ENCODE measurements around the gene SUPT5H. TPM values are rescaled to one million over a fixed set of nuclear protein-coding genes. Genes with fewer than 3 reads are reported as not detected.

SUPT5H gene
- total and polyA plus RNA-seq, 2 of the 13 experiments (the other 11 are each of a cell fraction or from before 2014, with no cell fraction given) = 48.2 to 51.7 TPM

- TF ChIP-seq ZNF451 (CRISPR knock-in tag; IDR thresholded peaks at IDR 0.05) = peak; percentile 72; the same call in 1 of the 2 replicates
- peak; percentile 66 for TF ChIP-seq CREM (IDR thresholded peaks at IDR 0.05)
- TF ChIP-seq CREM (CRISPR knock-in tag; IDR thresholded peaks at IDR 0.05) = 0 out of 2 replicates have a peak, but pooled peaks have one; percentile 28
- peak; percentile 74; the same call in 1 of the 2 replicates for TF ChIP-seq SPEN (CRISPR knock-in tag; IDR thresholded peaks at IDR 0.05; ENCODE audit: low read depth)
- TF ChIP-seq ZNF562 (CRISPR knock-in tag; IDR thresholded peaks at IDR 0.05; ENCODE audit: borderline replicate concordance) = no peak
- TF ChIP-seq, protein P1, sequence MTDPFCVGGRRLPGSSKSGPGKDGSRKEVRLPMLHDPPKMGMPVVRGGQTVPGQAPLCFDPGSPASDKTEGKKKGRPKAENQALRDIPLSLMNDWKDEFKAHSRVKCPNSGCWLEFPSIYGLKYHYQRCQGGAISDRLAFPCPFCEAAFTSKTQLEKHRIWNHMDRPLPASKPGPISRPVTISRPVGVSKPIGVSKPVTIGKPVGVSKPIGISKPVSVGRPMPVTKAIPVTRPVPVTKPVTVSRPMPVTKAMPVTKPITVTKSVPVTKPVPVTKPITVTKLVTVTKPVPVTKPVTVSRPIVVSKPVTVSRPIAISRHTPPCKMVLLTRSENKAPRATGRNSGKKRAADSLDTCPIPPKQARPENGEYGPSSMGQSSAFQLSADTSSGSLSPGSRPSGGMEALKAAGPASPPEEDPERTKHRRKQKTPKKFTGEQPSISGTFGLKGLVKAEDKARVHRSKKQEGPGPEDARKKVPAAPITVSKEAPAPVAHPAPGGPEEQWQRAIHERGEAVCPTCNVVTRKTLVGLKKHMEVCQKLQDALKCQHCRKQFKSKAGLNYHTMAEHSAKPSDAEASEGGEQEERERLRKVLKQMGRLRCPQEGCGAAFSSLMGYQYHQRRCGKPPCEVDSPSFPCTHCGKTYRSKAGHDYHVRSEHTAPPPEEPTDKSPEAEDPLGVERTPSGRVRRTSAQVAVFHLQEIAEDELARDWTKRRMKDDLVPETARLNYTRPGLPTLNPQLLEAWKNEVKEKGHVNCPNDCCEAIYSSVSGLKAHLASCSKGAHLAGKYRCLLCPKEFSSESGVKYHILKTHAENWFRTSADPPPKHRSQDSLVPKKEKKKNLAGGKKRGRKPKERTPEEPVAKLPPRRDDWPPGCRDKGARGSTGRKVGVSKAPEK (CRISPR knock-in tag; IDR thresholded peaks at IDR 0.05; ENCODE audit: borderline replicate concordance) = no peak
- no peak for TF ChIP-seq GZF1 (CRISPR knock-in tag; IDR thresholded peaks at IDR 0.05)
- no peak for TF ChIP-seq FOXA1 (IDR thresholded peaks at IDR 0.05)
- 0 out of 2 replicates have a peak, but pooled peaks have one; percentile 6 for TF ChIP-seq FOXA1 (CRISPR knock-in tag; IDR thresholded peaks at IDR 0.05)
- TF ChIP-seq THYN1 (CRISPR knock-in tag; IDR thresholded peaks at IDR 0.05; ENCODE audit: borderline replicate concordance, low read depth) = no peak
- no peak for TF ChIP-seq USF2 (IDR thresholded peaks at IDR 0.05; ENCODE audit: low read depth, low read length)
- peak; percentile 34; the same call in 1 of the 2 replicates for TF ChIP-seq USF2 (CRISPR knock-in tag; IDR thresholded peaks at IDR 0.05; ENCODE audit: borderline replicate concordance)
- TF ChIP-seq, protein P2, sequence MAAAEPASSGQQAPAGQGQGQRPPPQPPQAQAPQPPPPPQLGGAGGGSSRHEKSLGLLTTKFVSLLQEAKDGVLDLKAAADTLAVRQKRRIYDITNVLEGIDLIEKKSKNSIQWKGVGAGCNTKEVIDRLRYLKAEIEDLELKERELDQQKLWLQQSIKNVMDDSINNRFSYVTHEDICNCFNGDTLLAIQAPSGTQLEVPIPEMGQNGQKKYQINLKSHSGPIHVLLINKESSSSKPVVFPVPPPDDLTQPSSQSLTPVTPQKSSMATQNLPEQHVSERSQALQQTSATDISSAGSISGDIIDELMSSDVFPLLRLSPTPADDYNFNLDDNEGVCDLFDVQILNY (CRISPR knock-in tag; conservative IDR thresholded peaks at IDR 0.05) = no peak
- peak; percentile 49; the same call in 1 of the 2 replicates for TF ChIP-seq SOX5 (CRISPR knock-in tag; IDR thresholded peaks at IDR 0.05; ENCODE audit: borderline replicate concordance)
- TF ChIP-seq TOE1 (CRISPR knock-in tag; IDR thresholded peaks at IDR 0.05) = no peak
- TF ChIP-seq, protein P3, sequence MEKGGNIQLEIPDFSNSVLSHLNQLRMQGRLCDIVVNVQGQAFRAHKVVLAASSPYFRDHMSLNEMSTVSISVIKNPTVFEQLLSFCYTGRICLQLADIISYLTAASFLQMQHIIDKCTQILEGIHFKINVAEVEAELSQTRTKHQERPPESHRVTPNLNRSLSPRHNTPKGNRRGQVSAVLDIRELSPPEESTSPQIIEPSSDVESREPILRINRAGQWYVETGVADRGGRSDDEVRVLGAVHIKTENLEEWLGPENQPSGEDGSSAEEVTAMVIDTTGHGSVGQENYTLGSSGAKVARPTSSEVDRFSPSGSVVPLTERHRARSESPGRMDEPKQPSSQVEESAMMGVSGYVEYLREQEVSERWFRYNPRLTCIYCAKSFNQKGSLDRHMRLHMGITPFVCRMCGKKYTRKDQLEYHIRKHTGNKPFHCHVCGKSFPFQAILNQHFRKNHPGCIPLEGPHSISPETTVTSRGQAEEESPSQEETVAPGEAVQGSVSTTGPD (CRISPR knock-in tag; IDR thresholded peaks at IDR 0.05) = no peak
- no peak for TF ChIP-seq ATF1 (CRISPR knock-in tag; IDR thresholded peaks at IDR 0.05)
- TF ChIP-seq, protein P4, sequence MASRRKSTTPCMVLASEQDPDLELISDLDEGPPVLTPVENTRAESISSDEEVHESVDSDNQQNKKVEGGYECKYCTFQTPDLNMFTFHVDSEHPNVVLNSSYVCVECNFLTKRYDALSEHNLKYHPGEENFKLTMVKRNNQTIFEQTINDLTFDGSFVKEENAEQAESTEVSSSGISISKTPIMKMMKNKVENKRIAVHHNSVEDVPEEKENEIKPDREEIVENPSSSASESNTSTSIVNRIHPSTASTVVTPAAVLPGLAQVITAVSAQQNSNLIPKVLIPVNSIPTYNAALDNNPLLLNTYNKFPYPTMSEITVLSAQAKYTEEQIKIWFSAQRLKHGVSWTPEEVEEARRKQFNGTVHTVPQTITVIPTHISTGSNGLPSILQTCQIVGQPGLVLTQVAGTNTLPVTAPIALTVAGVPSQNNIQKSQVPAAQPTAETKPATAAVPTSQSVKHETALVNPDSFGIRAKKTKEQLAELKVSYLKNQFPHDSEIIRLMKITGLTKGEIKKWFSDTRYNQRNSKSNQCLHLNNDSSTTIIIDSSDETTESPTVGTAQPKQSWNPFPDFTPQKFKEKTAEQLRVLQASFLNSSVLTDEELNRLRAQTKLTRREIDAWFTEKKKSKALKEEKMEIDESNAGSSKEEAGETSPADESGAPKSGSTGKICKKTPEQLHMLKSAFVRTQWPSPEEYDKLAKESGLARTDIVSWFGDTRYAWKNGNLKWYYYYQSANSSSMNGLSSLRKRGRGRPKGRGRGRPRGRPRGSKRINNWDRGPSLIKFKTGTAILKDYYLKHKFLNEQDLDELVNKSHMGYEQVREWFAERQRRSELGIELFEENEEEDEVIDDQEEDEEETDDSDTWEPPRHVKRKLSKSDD (CRISPR knock-in tag; IDR thresholded peaks at IDR 0.05; ENCODE audit: low read depth) = peak; percentile 81; the same call in 1 of the 2 replicates
Measured at GRCh38 chr19:39480337-39481228, 35.2 kb downstream of the SUPT5H start, which contains the start of gene TIMM50 (continued).
